Measurements from ENCODE around the gene DMWD.
A peak's percentile ranks its signal among the peaks of the same experiment; 100 is the strongest.
"Not testable (repeated sequence)": the region's sequence is repeated elsewhere in the genome, so short reads cannot be mapped to it uniquely, and the experiment has no call there.

Gene DMWD

DNA sequence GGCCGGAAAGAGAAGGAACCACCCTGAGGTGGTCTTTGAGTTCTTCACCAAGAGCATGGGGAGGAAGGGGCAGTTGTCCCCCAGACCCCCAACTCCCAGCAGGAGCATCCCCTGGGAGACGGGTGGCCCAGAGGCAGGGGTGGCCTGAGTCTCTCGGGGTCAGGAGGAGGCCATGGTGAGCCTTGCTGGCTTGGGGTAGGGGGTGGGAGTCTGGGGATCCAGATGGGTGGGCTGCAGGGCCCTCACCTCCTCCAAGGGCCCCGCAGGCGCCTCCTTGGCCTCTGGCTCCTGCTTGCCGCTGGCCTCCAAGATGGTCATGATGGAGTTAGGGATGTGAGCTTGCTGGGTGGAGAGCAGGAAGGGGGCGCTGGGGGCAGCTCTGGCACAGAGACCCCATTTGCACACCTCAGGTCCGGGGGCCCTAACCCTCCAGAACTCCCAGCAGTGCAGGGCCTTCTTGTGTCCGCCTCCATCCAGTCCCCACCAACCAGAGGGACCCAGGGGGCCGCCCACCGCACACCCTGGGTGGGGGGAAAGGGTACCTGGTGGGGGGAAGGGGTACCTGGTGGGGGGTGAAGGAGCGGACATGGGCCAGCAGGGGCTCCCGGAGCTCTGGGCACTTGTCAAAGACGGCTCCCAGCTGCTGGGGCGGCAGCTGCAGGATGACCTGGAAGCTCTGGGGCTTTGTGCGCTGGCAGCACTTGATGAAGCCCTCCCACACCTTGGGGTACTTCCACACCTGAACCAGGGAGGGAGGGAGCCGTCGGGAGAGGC is 23.8 kb upstream of the DMWD start:
- no peak for DNase-seq (ENCODE audit: low read depth)

DNA sequence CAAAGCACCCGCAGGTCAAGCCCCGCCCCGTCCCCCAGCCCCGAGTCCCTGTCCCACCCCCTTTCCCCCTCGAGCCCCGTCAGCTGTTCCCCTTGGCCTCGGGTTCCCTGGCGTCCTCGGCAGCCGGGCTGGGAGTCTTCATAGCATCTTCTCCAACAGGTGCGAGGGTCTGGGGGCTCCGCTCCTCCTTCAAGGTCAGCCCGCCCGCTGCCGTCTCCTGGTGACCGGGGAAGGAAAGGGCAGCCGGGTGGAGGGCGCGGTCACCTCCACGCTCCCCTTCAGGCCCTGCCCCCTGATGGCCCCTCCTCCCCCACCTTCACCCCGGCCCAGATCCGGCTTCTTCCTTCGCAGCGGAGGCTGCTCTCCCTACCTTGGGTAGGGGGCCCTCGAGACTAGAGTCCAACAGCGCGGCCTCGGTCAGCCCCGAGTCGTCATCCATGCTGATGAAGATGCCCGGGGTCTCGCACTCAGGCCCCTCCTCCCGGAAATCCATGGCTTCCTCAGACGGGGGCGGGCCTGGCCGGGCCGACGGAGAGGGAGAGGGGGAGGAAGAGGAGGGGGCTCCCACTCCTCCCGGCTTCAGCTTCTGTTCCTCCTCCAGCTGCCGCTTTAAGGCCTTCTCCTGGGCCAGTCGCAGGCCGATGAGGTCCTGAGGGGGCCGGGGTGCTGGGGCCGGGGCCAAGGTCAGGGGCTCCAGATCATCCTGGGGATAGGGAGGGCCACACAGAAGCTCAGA is 23.0 kb upstream of the DMWD start:
- DNase-seq (ENCODE audit: low read depth): no peak

DNA sequence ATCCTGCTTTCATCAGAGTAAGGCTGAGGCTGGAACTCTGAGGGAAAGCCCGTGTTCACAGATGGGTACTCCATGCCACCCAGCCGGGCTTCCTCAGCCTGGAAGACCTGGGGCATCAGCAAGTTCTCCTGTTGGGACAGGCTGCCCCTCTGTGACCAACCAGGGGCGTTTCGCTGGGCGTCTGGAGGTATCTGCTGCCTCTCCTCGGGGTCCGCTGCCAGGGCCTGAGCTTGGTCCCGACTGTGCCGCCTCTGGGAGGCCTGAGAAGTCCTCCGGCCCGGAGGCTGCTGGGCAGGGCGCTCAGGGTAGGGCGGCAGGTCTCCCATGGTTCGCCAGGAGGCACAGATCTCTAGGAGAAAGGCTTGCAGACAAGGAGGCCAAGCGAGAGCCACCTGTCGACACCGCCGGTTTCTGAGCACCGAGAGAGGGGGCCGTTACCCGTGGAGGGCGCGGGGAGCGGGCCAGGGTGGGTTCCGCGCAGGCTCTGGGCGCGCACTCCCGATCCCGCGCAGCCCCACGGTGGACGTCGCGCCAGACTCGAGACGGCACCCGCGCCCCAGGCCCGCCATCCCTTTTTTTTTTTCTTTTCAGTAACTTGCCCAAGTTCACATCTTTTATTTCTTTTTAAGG is 22.3 kb upstream of the DMWD start, which contains the start of gene RSPH6A:
RSPH6A (minus strand) TSS at position 458 of the 630 bp plus-strand sequence; CDS start at position 326, 132 bp downstream.
- DNase-seq (ENCODE audit: low read depth): no peak

DNA sequence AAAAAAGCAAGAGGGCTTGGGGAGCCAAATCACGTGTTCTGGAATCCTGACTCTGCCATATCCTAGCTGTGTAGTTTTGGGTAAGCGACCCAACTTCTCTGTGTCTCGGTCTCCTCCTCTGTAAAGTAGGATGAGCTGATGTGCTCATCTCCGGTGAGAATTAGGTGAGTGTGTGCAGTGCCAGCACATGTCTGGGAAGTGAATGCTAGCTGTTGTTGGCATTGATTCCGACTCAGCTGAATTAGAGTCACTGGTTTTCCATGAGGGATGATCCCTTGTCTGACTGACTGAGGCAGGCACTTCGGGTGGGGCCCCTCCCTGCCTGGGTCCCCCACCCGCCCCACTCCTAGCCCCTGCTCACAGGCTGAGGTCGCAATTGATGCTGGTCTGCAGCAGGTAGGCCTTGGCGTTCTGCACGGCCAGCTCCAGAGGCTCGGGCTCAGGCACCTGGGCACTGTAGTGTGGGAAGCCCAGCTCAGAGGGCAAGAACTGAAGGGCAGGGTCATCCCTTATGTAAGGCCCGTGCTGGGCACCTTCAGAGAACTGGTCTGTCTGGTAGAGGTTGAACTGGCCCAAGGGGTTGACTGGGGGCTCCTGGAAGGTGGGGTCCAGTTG is 21.6 kb upstream of the DMWD start:
- no peak for DNase-seq (ENCODE audit: low read depth)

DNA sequence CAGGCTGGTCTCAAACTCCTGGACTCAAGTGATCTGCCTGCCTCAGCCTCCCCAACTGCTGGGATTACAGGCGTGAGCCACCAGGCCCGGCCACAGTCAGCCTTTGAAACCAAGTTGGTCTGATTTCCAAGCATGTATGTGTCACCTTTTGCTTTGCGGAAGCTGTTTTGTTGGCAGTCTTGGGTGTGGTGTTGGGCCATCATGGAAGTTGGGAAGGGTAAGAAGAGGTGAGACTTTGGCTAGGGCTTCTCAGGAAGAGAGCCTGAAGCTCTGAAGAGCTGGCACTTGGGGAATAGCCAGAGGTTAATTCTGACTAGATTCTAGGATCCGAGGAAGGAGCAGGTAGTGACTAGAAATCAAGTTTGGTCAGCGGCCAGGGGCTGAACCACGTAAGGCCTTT is 19.7 kb upstream of the DMWD start:
- DNase-seq (ENCODE audit: low read depth): no peak

DNA sequence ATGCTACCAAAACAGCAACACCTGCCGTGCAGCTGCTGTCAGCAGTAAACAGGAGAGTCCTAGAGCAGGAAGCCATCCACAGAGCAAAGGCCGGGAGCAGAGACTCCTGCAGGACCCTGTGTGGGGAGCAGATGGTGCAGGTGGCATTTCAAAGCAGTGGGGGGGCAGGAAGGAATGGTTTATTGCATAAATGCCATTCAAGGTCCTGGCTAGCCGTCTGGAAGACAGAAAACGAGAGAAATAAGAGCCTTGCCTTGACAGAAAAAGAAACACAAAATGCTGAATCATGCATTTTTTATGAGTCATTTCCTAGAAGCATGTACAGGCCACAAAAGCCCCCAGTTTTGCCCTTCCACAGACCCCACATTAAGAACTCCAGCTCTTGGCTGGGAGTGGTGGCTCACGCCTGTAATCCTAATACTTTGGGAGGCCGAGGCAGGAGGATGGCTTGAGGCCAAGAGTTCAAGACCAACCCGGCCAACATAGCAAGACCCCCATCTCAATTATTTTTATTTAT is 17.1 kb upstream of the DMWD start:
- DNase-seq (ENCODE audit: low read depth): peak; percentile 80

DNA sequence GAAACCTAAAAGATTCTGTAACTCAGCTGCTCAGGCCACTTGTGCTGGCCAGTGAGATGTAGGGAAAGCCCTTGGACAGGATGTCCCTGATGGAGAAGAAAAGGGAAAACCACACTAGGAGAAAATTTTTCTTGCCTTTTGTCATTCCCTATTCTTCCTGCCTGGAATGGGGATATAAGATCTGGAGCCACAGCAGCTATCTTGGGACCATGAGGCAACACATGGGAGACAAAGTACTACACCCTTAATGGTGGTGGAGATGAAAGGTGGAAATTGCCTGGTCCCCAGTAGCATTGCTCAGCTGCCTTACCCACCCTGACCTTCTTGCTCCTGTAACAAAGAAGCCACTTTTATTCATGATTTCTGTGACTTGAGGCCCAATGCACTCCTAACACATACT is 13.1 kb upstream of the DMWD start:
- no peak for DNase-seq (ENCODE audit: low read depth)

DNA sequence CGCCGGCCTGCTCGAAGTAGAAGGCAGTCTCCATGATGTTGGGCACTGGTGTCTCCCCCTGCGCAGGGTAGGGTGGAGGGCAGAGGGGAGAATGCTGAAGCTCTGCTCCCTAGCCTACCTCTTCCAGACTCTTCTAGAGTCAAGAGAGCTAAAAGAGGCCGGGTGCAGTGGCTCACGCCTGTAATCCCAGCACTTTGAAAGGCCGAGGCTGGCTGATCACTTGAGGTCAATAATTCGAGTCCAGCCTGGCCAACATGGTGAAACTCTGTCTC is 12.2 kb upstream of the DMWD start:
- DNase-seq (ENCODE audit: low read depth): no peak

DNA sequence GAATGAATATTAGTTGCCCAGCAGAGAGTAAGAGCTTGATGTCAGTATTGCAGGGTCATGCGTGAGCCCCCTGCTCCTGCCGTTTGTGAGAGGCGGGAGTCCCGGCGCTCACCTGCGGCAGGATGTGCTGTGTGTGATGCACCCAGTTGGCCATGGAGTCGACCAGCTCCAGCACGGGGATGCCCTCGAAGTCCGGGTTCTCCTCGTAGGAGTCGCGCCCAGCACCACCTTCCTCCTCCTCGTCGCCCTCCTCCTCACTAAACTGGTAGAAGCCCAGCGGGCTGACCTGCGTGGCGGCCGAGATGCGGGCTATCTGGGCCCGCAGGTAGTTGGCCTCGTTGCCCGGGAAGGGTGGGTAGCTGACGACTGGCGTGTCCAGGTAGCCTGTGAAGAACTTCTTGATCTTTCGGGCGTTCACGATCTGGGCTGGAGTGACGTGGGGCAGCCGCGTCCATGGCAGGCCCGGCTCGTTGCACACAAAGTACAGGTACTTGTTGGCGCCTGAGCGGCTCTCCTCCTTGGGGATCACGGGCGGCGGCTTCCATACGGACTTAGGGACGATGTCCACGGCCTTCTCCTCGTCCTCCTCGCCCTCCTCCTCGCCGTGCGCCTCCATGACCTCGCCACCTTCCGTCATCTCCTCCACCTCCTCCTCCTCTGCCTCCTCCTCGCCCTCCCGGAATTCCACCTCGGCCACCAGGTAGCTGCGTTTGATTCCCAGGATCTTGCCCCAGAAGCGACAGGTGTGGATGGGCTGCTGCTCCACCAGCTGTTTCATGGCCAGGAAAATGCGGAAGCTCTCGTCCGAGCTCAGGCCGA is 11.7 kb upstream of the DMWD start:
- DNase-seq (ENCODE audit: low read depth): no peak

DNA sequence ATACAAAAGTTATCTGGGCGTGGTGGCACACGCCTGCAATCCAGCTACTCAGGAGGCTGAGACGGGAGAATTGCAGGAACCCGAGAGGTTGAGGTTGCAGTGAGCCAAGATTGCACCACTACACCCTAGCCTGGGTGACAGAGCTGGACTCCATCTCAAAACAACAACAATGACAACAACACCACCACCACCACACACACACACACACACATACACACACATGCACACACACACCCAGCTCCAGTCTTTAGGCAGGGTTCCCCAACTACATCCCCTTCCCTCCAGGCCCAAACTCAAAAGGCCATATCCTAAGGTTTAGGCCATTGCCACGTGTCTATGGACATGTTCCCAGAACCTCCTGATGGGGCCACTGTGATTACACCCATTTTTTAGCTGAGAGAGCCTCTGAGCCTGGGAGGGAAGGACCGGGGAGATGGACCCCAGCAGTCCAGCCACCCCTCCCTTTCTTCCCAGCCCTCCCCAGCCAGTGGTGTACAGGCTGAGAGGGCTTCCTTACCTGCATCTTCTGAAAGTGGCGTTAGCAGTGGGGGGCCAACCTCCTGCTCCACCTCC is 9.0 kb upstream of the DMWD start:
- no peak for DNase-seq (ENCODE audit: low read depth)

DNA sequence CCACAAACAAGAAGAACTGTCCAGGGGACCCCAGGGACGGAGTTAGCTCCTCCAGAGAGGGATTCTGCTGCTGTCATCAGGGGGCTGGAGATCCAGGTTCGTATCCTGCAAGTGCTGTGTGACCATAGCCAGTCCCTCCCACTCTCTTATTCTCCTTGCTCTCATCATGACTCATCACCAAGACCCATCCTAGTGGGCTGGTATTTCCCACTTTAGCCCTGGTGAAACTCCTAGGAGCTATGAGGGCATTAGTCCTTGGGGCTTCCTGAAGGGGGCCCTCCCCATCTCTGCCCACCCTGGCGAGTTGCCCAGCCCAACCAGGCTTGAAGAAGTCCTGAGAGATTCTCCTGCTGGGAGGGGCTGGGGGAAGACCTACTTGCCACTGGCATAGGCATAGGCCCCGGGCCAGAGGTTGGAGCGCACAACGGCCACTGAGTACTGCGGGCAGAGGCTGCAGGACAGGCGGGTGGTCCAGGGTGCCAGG is 7.5 kb upstream of the DMWD start:
- peak; percentile 77 for DNase-seq (ENCODE audit: low read depth)

DNA sequence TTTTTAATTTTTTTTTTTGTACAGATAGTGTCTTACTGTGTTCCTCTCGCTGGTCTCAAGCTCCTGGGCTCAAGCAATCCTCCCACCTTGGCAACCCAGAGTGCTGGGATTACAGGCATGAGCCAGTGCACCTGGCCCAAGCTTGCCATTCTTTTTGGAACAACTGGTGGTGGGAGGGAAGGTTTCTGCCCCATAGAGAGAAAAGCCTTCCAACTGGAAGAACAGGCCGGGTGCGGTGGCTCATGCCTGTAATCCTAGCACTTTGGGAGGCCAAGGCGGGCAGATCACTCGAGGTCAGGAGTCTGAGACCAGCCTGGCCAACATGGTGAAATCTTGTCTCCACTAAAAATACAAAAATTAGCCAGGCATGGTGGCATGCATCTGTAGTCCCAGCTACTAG is 6.9 kb upstream of the DMWD start:
- not testable (repeated sequence) for DNase-seq (ENCODE audit: low read depth)

DNA sequence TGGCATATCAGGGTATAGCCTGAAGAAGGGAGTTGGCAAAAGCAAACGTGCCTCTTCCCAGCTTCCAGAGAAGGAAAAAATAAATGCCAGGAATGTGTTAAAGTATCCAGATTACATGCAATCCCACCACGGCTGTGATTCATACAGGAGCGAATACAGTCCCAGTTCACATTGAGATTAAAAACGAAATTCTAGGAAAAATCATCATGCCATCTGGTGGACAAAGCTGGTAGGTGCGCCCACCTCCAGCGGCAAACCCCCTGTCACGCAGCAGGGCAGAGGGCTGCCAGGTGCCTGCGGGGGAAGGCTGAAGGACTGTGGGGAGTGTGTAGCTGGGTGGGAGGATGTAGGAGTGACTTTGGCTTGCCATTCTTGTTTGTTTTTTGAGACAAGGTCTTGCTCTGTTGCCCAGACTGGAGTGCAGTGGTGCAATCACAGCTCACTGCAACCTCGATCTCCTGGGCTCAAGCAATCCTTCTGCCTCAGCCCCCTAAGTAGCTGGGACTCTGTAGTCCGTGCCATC is 6.4 kb upstream of the DMWD start:
- peak; percentile 93 for DNase-seq (ENCODE audit: low read depth)

DNA sequence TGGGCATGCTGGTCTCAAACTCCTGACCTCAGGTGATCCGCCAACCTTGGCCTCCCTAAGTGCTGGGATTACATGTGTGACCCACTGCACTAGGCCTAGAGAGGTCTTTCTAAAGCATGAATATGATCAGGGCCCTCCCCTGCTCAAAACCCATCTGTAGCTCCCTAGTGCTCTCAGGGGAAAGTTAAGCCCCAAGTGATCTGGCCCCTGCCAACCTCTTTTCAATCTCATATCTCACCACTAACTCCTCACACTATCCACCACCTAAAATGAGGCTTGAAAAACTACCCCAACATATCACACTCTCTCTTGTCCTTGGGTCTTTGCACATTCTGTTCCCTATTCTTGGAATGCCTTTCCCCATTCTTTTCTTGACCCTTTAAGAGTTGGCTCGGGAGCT is 2.0 kb upstream of the DMWD start:
- no peak for DNase-seq (ENCODE audit: low read depth)

DNA sequence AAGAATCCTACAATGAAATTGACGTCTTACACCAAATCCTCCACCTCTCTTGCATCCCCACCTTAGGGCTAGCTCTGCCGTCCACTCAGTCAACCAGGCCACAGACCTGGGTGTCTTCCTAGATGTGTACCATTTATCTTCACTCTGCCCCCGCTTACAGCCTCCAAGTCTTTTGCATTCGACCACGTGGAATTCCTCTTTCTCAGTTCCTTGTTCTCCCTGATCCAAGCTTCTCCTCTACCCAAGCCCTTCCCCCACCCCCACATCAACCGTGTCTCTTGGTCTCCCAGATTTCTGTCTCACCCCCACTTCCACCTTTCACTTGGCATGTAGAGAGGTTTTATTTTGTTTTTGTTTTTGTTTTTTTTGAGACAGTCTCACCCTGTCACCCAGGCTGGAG is 1.2 kb upstream of the DMWD start:
- no peak for DNase-seq (ENCODE audit: low read depth)

DNA sequence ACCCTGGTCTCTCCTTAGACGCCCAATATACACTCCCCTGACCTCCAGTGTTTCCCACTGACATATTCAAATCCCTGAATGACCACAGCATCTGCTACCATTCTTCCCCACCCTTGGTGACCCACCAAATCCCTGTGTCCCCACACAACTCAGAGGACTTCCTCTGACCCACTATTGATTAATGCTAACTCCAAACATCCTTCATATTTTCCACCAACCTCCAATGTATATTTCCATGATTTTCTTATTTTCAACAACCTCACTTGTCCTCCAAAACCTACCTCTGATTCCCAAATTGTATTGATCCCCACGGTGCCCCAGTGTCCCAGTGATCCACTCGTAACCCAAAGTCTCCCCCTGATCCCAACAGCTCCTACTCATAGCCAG is 526 bp upstream of the DMWD start:
- DNase-seq (ENCODE audit: low read depth): no peak

DNA sequence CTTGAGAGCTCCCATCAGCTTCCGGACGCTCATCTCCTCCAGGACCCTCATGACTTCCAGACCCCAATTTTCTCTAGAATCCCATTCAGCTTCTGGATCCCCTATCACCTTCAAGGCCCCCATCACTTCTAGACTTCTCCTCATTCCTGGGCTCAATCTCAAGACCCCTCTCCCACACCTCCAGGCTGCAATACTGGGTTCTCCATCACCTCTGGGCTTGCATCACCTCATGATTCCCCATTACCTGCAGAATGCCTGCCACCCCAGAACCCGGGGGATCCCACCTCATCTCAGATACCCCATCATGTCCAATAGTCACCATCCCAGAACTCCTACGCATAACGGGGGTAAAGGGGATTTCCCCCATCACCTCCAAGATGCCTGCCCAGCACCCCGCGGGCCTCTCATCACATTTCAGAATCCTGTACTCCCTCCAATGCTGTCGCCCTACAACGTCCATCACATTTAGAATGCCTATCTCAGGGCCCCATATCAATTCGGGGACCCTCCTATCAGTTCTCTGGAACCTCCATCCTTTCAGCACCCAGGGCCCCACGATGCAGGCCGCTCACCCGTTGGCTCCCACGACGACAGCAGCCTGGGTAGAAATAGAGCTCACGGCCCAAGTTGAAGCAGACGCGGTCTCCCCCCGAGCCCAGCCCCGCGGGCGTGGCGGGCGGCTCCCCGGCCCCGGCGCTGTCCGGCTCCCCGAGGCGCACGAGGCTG is 738 bp downstream of the DMWD start:
- no peak for DNase-seq (ENCODE audit: low read depth)

DNA sequence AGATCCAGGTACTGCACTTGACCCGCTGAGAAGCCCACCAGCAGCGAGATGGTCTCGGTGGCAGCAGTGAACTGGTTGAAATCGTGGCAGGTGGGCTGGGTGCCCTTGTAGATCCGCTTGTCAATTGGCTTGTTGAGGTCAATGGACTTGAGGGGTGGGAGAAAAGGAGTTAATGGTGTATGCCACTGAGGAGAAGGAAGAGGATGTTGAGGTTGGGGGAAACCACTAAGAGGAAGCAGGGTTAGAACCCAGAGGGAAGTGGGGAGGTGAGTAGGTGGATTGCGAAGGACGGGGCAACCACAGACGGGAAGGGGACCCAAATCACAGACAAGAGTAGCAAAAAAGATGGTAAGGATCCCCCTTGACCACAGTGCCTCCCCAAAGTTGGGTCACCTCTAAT is 1.7 kb downstream of the DMWD start:
- DNase-seq (ENCODE audit: low read depth): no peak

DNA sequence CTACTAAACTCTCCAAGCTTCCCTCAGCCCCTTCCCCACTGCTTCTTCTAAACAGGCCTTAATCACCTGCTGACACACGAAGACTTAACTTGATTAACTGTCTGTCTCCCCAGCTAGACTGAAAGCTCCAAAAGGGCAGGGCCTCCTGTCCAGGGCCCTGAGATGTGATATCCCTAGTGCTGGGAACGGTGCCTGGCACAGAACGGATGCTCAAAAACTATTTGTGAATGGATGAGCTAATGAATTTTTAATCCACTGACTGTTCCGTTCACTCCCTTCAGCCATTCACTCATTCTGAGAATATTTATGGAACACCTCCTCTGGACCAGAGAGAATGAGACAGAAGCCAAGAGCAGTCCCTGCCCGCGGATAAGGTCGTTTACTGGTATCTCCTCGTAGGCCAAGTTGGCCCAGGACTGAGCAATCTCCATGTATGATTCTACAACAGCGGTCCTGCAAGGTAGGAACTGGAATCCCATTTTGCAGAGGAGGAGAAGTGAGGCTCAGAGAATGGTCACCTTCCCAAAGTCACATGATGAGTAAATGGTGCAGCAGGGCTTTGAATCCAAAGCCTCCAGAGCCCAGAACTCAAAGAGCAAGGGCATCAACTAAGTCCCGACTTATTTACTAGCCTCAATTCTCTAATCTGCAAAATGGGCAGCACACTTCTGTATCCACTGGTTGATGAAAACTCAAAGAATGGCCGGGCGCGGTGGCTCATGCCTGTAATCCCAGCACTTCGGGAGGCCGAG is 3.4 kb downstream of the DMWD start:
- no peak for DNase-seq (ENCODE audit: low read depth)

DNA sequence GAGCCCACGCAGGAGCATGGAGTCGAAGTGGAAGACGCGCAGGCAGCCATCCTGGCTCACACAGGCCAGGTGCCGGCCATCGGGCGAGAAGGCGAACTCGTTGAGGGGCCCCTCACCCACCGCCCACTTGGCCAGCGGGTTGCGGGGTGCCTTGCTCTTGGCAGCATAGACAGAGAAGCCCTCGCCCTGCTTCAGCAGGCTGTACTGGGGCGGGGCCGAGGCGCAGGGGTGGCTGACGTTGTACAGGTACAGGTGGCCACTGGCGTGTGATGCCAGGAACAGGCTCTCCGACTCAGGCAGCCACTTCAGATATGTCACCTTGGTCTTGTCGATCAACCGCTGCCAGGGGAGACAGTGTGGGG is 6.1 kb downstream of the DMWD start:
- no peak for DNase-seq (ENCODE audit: low read depth)

Data from EH (cell line).